ENCODE data around the gene IGIP. TPM values are rescaled to one million over a fixed set of nuclear protein-coding genes. Genes with fewer than 3 reads are reported as not detected.

IGIP gene
- total and polyA plus RNA-seq, 2 of the 8 experiments (the other 6 are each of a cell fraction or from before 2014, with no cell fraction given): 0.32 to 0.69 TPM

DNA sequence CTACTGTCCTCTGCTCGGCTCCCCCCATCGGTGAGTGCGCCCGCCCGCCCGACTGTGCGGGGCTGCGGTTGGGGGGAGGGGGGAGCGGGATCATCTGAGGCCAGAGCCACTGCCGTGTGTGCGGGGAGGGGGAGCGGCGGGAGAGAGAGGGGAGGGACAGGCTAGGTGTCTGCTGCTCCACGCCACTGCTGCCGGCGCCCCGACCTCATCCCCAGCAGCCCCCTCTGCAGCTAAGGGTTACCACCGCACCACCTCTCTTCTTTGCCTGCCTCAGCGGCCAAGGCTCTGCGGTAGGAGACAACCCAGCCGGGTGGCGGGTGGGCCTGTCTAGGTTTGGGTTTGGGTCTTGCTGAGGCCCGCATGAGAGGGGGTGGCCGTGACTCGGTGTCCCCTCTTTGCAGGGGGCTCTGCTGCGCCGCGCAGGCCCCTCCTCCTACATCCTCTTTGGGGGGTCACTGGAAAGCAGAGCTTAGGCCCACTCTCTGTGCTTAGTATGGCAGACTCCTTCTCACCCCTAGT, 12.5 kb upstream of the IGIP start:
- H3K56ac ChIP-seq (replicated peaks; ENCODE audit: insufficient read length, low read depth, low read length): no peak overlapping the region
- H2BK20ac ChIP-seq (ENCODE audit: low read length): no peak overlapping the region
- peak overlapping the region; percentile 51 for H3K18ac ChIP-seq (ENCODE audit: extremely low read depth, low read length)
- H2BK12ac ChIP-seq (ENCODE audit: low read depth, low read length): peak overlapping the region; percentile 75; the same call in 1 of the 2 replicates
- H4K5ac ChIP-seq (ENCODE audit: insufficient read length, low read depth, low read length): peak overlapping the region; percentile 42
- H2BK15ac ChIP-seq (ENCODE audit: low read length): peak overlapping the region; percentile 40; the same call in 1 of the 2 replicates
- CTCF ChIA-PET (ENCODE audit: partially characterized antibody): interaction anchor here (0.6 to 7.9 kb wide), 6 partner anchors 13 to 722 kb away, joined by 3 to 91 read pairs (median 4); no protein-coding TSS in a partner anchor
- H3K23ac ChIP-seq (ENCODE audit: insufficient read length): no peak overlapping the region
- H4K91ac ChIP-seq (replicated peaks; ENCODE audit: insufficient read length, low read length): no peak overlapping the region
- WGBS, 2 experiments (ENCODE audit: extremely low coverage in 1 of 2, insufficient coverage in 1 of 2, insufficient read length in 1 of 2, insufficient replicate concordance in 2 of 2, low coverage in 1 of 2, low lambda C conversion rate in 2 of 2, missing lambda C conversion rate in 1 of 2): 3% methylated on average over 5 of the region's 28 CpGs; no CpG with 5 or more reads in 1 of the 2 experiments
- no peaks in the 10 kb centered on the region for H3K9me3 ChIP-seq (ENCODE audit: insufficient read depth in 2 of 2, low read depth in 1 of 2, low read length in 1 of 2)
- H2BK120ac ChIP-seq (replicated peaks; ENCODE audit: low read depth, low read length): no peak overlapping the region
- POLR2A ChIA-PET (ENCODE audit: partially characterized antibody): interaction anchor here (1.0 to 2.2 kb wide), 3 partner anchors 14 to 56 kb away, joined by 3 to 11 read pairs (median 5); no protein-coding TSS in a partner anchor
- H2BK5ac ChIP-seq (ENCODE audit: low read depth, low read length): no peak overlapping the region
- FAIRE-seq (no peak), DNase-seq (ENCODE audit: low read depth in 1 of 2, low spot score in 2 of 2) (peak in 1 of 2 experiments; percentile 75)
- H3K23me2 ChIP-seq (ENCODE audit: low read depth, low read length): peaks cover 16% of the 10 kb centered on the region
- peak overlapping the region; percentile 98 for H3K4me2 ChIP-seq (ENCODE audit: insufficient read depth in 1 of 2, low read depth in 2 of 2, low read length in 2 of 2)
- H3K36me3 ChIP-seq (ENCODE audit: control insufficient read depth in 2 of 4, insufficient read depth in 4 of 4, low read length in 3 of 4): no peaks in the 10 kb centered on the region
- H3K9ac ChIP-seq (replicated peaks in 1 of 4; ENCODE audit: extremely low read depth in 1 of 4, low read depth in 3 of 4, low read length in 3 of 4): peak overlapping the region in 2 of 4 experiments; percentile 2 to 42; a peak in 1 of 7 replicates
- peaks cover 9 to 26% of the 10 kb centered on the region in 2 experiments for H4K20me1 ChIP-seq (replicated peaks in 1 of 2; ENCODE audit: control insufficient read depth in 1 of 2, insufficient read depth in 2 of 2, low read length in 2 of 2)
- H4K8ac ChIP-seq (ENCODE audit: extremely low read depth, insufficient read depth, low read length): peak overlapping the region; percentile 45
- no peak overlapping the region for H2AK5ac ChIP-seq (ENCODE audit: low read depth, low read length)
- H3K4me3 ChIP-seq (ENCODE audit: extremely low read depth in 1 of 4, insufficient read depth in 2 of 4, low read depth in 3 of 4, low read length in 4 of 4): peak overlapping the region; percentile 53 to 85 (median 76)
- H2AFZ ChIP-seq (ENCODE audit: low read length): peak overlapping the region; percentile 6; the same call in 1 of the 2 replicates
- no peak overlapping the region for H3K14ac ChIP-seq (ENCODE audit: insufficient read length)
- H3K79me1 ChIP-seq (ENCODE audit: low read depth, low read length): no peaks in the 10 kb centered on the region
- no peaks in the 10 kb centered on the region for H3K79me2 ChIP-seq (ENCODE audit: control insufficient read depth in 1 of 2, insufficient read depth in 2 of 2, low read length in 2 of 2)
- peaks cover 32 to 76% (median 58%) of the 10 kb centered on the region in 4 experiments for H3K27me3 ChIP-seq (replicated peaks in 1 of 4; ENCODE audit: control insufficient read depth in 3 of 4, extremely low read depth in 1 of 4, insufficient read depth in 3 of 4, low read length in 3 of 4)
- H3K27ac ChIP-seq (ENCODE audit: low read depth, low read length): no peak overlapping the region
- peaks cover 6 to 20% (median 9%) of the 10 kb centered on the region in 4 experiments for H3K4me1 ChIP-seq (replicated peaks in 1 of 4; ENCODE audit: control insufficient read depth in 3 of 4, insufficient read depth in 4 of 4, low read length in 3 of 4)
- H3K4ac ChIP-seq (replicated peaks; ENCODE audit: insufficient read length, low read depth, low read length): no peak overlapping the region
- TF ChIP-seq SIN3A (conservative IDR thresholded peaks at IDR 0.05 in 1 of 2, IDR thresholded peaks at IDR 0.05 in 1 of 2; ENCODE audit: low read depth in 1 of 2, low read length in 2 of 2): peak in 1 of 2 experiments; percentile 35; a peak in 2 of 4 replicates
- TF ChIP-seq PHF8 (conservative IDR thresholded peaks at IDR 0.05; ENCODE audit: low read depth, low read length): 0 out of 2 replicates have a peak, but pooled peaks have one; percentile 19
- TF ChIP-seq KDM4A (IDR thresholded peaks at IDR 0.05; ENCODE audit: low read depth, low read length, severe bottlenecking): peak; percentile 91
- no peak for TF ChIP-seq CHD1 (IDR thresholded peaks at IDR 0.05; ENCODE audit: low read depth, low read length)
- TF ChIP-seq NANOG (IDR thresholded peaks at IDR 0.05; ENCODE audit: insufficient read depth, low read depth, low read length, poor library complexity, severe bottlenecking): no peak
- TF ChIP-seq RNF2 (IDR thresholded peaks at IDR 0.05; ENCODE audit: borderline replicate concordance, low read depth, low read length, missing control alignments, poor library complexity, severe bottlenecking): no peak
- no peak for TF ChIP-seq RXRA (IDR thresholded peaks at IDR 0.05; ENCODE audit: insufficient read depth, low read depth, low read length)
- TF ChIP-seq TCF12 (IDR thresholded peaks at IDR 0.05; ENCODE audit: low read depth, low read length): no peak
- no peak for TF ChIP-seq GTF2F1 (IDR thresholded peaks at IDR 0.05; ENCODE audit: borderline replicate concordance, low read depth, low read length)
- no peak for TF ChIP-seq ZNF274 (IDR thresholded peaks at IDR 0.05; ENCODE audit: borderline replicate concordance, extremely low read depth, low read length)
- no peak for TF ChIP-seq NRF1 (IDR thresholded peaks at IDR 0.05; ENCODE audit: low read depth, low read length)
- peak; percentile 50 for TF ChIP-seq ASH2L (IDR thresholded peaks at IDR 0.05; ENCODE audit: low read length)

Data from H1 (cell line).